Liver (tissue), 9 donors: Measurements from ENCODE around the gene SH3PXD2A. TPM values are rescaled to one million over a fixed set of nuclear protein-coding genes. Genes with fewer than 3 reads are reported as not detected.

Experiments
- DNase-seq: peaks from one replicate; pipeline ENCODE4 v3.0.0-alpha.2; 2017; ENCODE audit warnings: low spot score
- H3K27ac ChIP-seq, 2 donors: one replicate each; pipeline ENCODE4 v1.7.0; 2013; ENCODE audit warnings: inconsistent platforms in 2 of 2, low read length in 2 of 2, control low read depth in 1 of 2, low read depth in 1 of 2, mild to moderate bottlenecking in 1 of 2
- H3K27me3 ChIP-seq, 4 donors: one replicate each; pipeline versions ENCODE4 v1.6.1 to v1.7.0; 2013; ENCODE audit warnings: low read length in 3 of 4, inconsistent platforms in 1 of 4, mild to moderate bottlenecking in 1 of 4, moderate library complexity in 1 of 4; ENCODE audit not compliant: control insufficient read depth in 4 of 4, insufficient read depth in 4 of 4
- H3K36me3 ChIP-seq, 4 donors: one replicate each; pipeline versions ENCODE4 v1.6.1 to v1.7.0; 2013; ENCODE audit warnings: low read length in 3 of 4, mild to moderate bottlenecking in 3 of 4, low read depth in 1 of 4, moderate library complexity in 1 of 4; ENCODE audit not compliant: control insufficient read depth in 4 of 4, insufficient read depth in 3 of 4
- H3K4me1 ChIP-seq, 4 donors: one replicate each; pipeline versions ENCODE4 v1.6.1 to v1.7.0; 2013; ENCODE audit warnings: low read length in 3 of 4, mild to moderate bottlenecking in 3 of 4, moderate library complexity in 1 of 4; ENCODE audit not compliant: control insufficient read depth in 4 of 4, insufficient read depth in 4 of 4
- H3K4me3 ChIP-seq, 3 donors: one replicate each; pipeline versions ENCODE4 v1.6.1 to v1.7.0; 2013; ENCODE audit warnings: low read length in 3 of 3, control low read depth in 1 of 3, low read depth in 1 of 3, mild to moderate bottlenecking in 1 of 3
- H3K9ac ChIP-seq, 2 donors: one replicate each; pipeline ENCODE4 v1.7.0; 2013; ENCODE audit warnings: low read length in 2 of 2, mild to moderate bottlenecking in 2 of 2, moderate library complexity in 2 of 2, control low read depth in 1 of 2, low read depth in 1 of 2
- H3K9me3 ChIP-seq, 4 donors: one replicate each; pipeline versions ENCODE4 v1.6.1 to v1.7.0; 2013; ENCODE audit warnings: low read length in 3 of 4; ENCODE audit not compliant: control insufficient read depth in 4 of 4
- ATF3 ChIP-seq: IDR thresholded peaks from 2 replicates; pipeline ENCODE4 v1.6.1; 2016; ENCODE audit warnings: antibody characterized with exemption
- CTCF ChIP-seq: fragments of 150-350 bp; IDR thresholded peaks from 2 replicates; pipeline ENCODE4 v1.5.1; 2017; ENCODE audit warnings: improper control_type of control experiment, low read depth, low read length; ENCODE audit not compliant: missing input control
- EGR1 ChIP-seq, 2 donors: IDR thresholded peaks; 2 replicates each; pipeline ENCODE4 v1.6.1; 2016 to 2018; ENCODE audit warnings: antibody characterized with exemption in 2 of 2, low read depth in 2 of 2
- FOXA1 ChIP-seq: IDR thresholded peaks from 2 replicates; pipeline ENCODE4 v1.6.1; 2016; ENCODE audit warnings: antibody characterized with exemption
- FOXA2 ChIP-seq: IDR thresholded peaks from 2 replicates; pipeline ENCODE4 v1.6.1; 2016; ENCODE audit warnings: antibody characterized with exemption
- GABPA ChIP-seq, 2 donors: IDR thresholded peaks in 1 of 2; conservative IDR thresholded peaks in 1 of 2; 2 replicates each; pipeline ENCODE4 v1.6.1; 2016; ENCODE audit warnings: antibody characterized with exemption in 2 of 2, mild to moderate bottlenecking in 1 of 2, moderate library complexity in 1 of 2
- HNF4A ChIP-seq, 2 donors: conservative IDR thresholded peaks; 2 replicates each; pipeline ENCODE4 v1.6.1; 2016; ENCODE audit warnings: antibody characterized with exemption in 2 of 2, mild to moderate bottlenecking in 2 of 2
- MAX ChIP-seq: IDR thresholded peaks from 2 replicates; pipeline ENCODE4 v1.6.1; 2016; ENCODE audit warnings: antibody characterized with exemption
- NR2F2 ChIP-seq: IDR thresholded peaks from 2 replicates; pipeline ENCODE4 v1.6.1; 2016; ENCODE audit warnings: antibody characterized with exemption
- REST ChIP-seq: IDR thresholded peaks from 2 replicates; pipeline ENCODE4 v1.6.1; 2016; ENCODE audit warnings: antibody characterized with exemption, mild to moderate bottlenecking
- RXRA ChIP-seq, 2 donors: IDR thresholded peaks; 2 replicates each; pipeline ENCODE4 v1.6.1; 2017 to 2018; ENCODE audit warnings: antibody characterized with exemption in 2 of 2, mild to moderate bottlenecking in 1 of 2
- SP1 ChIP-seq: IDR thresholded peaks from 2 replicates; pipeline ENCODE4 v1.6.1; 2018; ENCODE audit warnings: antibody characterized with exemption, mild to moderate bottlenecking
- ZBTB33 ChIP-seq: IDR thresholded peaks from 2 replicates; pipeline ENCODE4 v1.6.1; 2016; ENCODE audit warnings: antibody characterized with exemption
- WGBS: extraction: QIAGEN DNeasy Blood & Tissue Kit; methylation state at CpG from one replicate; pipeline ENCODE4 v1.1.7; 2013; 5-methylcytosine and 5-hydroxymethylcytosine counted together
- polyA plus RNA-seq, 2 donors: library from polyadenylated mRNA; stranded (reverse) in 1 of 2; unstranded in 1 of 2; fragments of 200-250 nt in 1 of 2; fragments of >200 nt in 1 of 2; fragmentation: Nextera tagmentation in 1 of 2; extraction: Ambion mirVana in 1 of 2; gene quantifications; one replicate each; pipeline versions ENCODE4 v1.2.1 to v1.2.3, GENCODE V29; 2013 to 2015
- total RNA-seq, 2 donors: library from RNA; depleted of rRNA; stranded (reverse); fragments of >200 nt; gene quantifications; one replicate each; pipeline ENCODE4 v1.2.3, GENCODE V29; 2014
- donor health status: healthy.
- donor health status: healthy.
- donor health status: healthy.
- donor health status: healthy.
- donor health status: healthy.

Gene SH3PXD2A
- total and polyA plus RNA-seq, 4 donors = 0.82 to 5.5 (median 3.9) TPM

GRCh38 chr10:103620352-103620740 is 235.0 kb downstream of the SH3PXD2A start:
- TF ChIP-seq SP1 = no peak
- TF ChIP-seq GABPA (IDR thresholded peaks at IDR 0.05 in 1 of 2, conservative IDR thresholded peaks at IDR 0.05 in 1 of 2) = no peak
- TF ChIP-seq MAX = no peak
- no peak for TF ChIP-seq REST
- TF ChIP-seq ZBTB33 = no peak
- no peak for TF ChIP-seq ATF3
- TF ChIP-seq HNF4A (conservative IDR thresholded peaks at IDR 0.05) = no peak
- TF ChIP-seq FOXA1 = no peak
- no peak for TF ChIP-seq CTCF
- TF ChIP-seq FOXA2 = no peak
- TF ChIP-seq RXRA (IDR thresholded peaks at IDR 0.05) = no peak
- no peak for TF ChIP-seq NR2F2
- TF ChIP-seq EGR1 (IDR thresholded peaks at IDR 0.05; ENCODE audit: low read depth in 2 of 2) = no peak
- H3K4me3 ChIP-seq = no peak overlapping the region
- no peak overlapping the region for H3K27ac ChIP-seq
- no peak overlapping the region for H3K9ac ChIP-seq
- H3K9me3 ChIP-seq = no peaks in the 10 kb centered on the region
- peaks cover 0 to 38% (median 18%) of the 10 kb centered on the region in 4 donors for H3K36me3 ChIP-seq
- 86% methylated on average over 7 of the region's 7 CpGs for WGBS
- H3K27me3 ChIP-seq = no peaks in the 10 kb centered on the region
- DNase-seq = no peak
- H3K4me1 ChIP-seq = peaks cover 20 to 55% (median 47%) of the 10 kb centered on the region in 4 donors
